ENCODE results near the gene U2SURP. TPM values are rescaled to one million over a fixed set of nuclear protein-coding genes. Genes with fewer than 3 reads are reported as not detected.

U2SURP gene
- total RNA-seq, 1 experiment from 2014 or later: 168 TPM

- Histone ChIP-seq H2BK120ac (ENCODE audit: low read depth, low read length, poor library complexity, severe bottlenecking) (no peak overlapping the region), H4K8ac (replicated peaks; ENCODE audit: insufficient read length, low read depth, low read length) (no peak overlapping the region), H3K56ac (ENCODE audit: insufficient read length, low read depth, low read length) (no peak overlapping the region), H4K20me1 (ENCODE audit: control insufficient read depth, insufficient read depth, insufficient read length) (no peaks in the 10 kb centered on the region), H3K4me1 (ENCODE audit: insufficient read depth, low read length) (no peaks in the 10 kb centered on the region), H3K23ac (ENCODE audit: insufficient read length, low read depth, low read length) (no peak overlapping the region), H3K4ac (ENCODE audit: low read depth, low read length) (no peak overlapping the region), H3K27ac (ENCODE audit: insufficient read length, low read depth, low read length) (no peak overlapping the region), H2BK5ac (ENCODE audit: insufficient read length, low read length) (no peak overlapping the region), H3K27me3 (ENCODE audit: insufficient read depth, low read length) (no peaks in the 10 kb centered on the region), H2BK12ac (ENCODE audit: insufficient read length, low read depth, low read length) (no peak overlapping the region), H4K5ac (ENCODE audit: insufficient read length, low read depth, low read length) (no peak overlapping the region), H3K9ac (ENCODE audit: extremely low read depth, insufficient read length, low read length) (no peak overlapping the region), H3K18ac (ENCODE audit: insufficient read length, low read depth, low read length) (no peak overlapping the region), H3K14ac (ENCODE audit: insufficient read depth, low read length) (no peak overlapping the region), H3K9me3 (ENCODE audit: control insufficient read depth, low read depth, low read length) (no peaks in the 10 kb centered on the region), H3T11ph (ENCODE audit: low read length) (no peak overlapping the region), H2AK5ac (ENCODE audit: insufficient read length, low read length) (no peak overlapping the region), H3K79me2 (ENCODE audit: insufficient read depth, low read length) (no peaks in the 10 kb centered on the region), H2BK15ac (ENCODE audit: low read depth, low read length) (no peak overlapping the region), H3K79me1 (ENCODE audit: insufficient read depth, low read depth, low read length, poor library complexity, severe bottlenecking) (no peaks in the 10 kb centered on the region), H3K4me2 (ENCODE audit: insufficient read depth, insufficient read length, low read length) (no peak overlapping the region), H4K91ac (ENCODE audit: insufficient read length, low read depth, low read length) (no peak overlapping the region), H2BK20ac (ENCODE audit: low read depth, low read length, poor library complexity, severe bottlenecking) (no peak overlapping the region), H3K23me2 (ENCODE audit: insufficient read length, low read depth, low read length, poor library complexity, severe bottlenecking) (no peaks in the 10 kb centered on the region), H2AFZ (ENCODE audit: low read length) (no peak overlapping the region)
- H3K27ac Mint-ChIP-seq: no peak overlapping the region
- no CpG with 5 or more reads among the region's 4 CpGs for WGBS (ENCODE audit: extremely low coverage, insufficient read length, low lambda C conversion rate)
- H3K27me3 Mint-ChIP-seq (ENCODE audit: low read depth): no peaks in the 10 kb centered on the region
- DNase-seq: peak; percentile 45
- TF ChIP-seq, protein P1, sequence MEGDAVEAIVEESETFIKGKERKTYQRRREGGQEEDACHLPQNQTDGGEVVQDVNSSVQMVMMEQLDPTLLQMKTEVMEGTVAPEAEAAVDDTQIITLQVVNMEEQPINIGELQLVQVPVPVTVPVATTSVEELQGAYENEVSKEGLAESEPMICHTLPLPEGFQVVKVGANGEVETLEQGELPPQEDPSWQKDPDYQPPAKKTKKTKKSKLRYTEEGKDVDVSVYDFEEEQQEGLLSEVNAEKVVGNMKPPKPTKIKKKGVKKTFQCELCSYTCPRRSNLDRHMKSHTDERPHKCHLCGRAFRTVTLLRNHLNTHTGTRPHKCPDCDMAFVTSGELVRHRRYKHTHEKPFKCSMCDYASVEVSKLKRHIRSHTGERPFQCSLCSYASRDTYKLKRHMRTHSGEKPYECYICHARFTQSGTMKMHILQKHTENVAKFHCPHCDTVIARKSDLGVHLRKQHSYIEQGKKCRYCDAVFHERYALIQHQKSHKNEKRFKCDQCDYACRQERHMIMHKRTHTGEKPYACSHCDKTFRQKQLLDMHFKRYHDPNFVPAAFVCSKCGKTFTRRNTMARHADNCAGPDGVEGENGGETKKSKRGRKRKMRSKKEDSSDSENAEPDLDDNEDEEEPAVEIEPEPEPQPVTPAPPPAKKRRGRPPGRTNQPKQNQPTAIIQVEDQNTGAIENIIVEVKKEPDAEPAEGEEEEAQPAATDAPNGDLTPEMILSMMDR (conservative IDR thresholded peaks at IDR 0.05): peak; percentile 82
- H3K4me1 Mint-ChIP-seq: no peaks in the 10 kb centered on the region
- H3K36me3 Mint-ChIP-seq (ENCODE audit: insufficient read depth in 1 of 3, low read depth in 3 of 3): no peaks in the 10 kb centered on the region; a peak in 1 of 7 replicates
- H3K4me3 Mint-ChIP-seq: no peak overlapping the region
- H3K9me3 Mint-ChIP-seq: no peaks in the 10 kb centered on the region
Measured at GRCh38 chr3:142993958-142994442, 7.4 kb upstream of the U2SURP start.

All from H9 (cell line).